ENCODE measurements around the gene LGR6.
A peak's percentile ranks its signal among the peaks of the same experiment; 100 is the strongest.
"Not testable (repeated sequence)": the region's sequence is repeated elsewhere in the genome, so short reads cannot be mapped to it uniquely, and the experiment has no call there.

The LGR6 gene

DNA sequence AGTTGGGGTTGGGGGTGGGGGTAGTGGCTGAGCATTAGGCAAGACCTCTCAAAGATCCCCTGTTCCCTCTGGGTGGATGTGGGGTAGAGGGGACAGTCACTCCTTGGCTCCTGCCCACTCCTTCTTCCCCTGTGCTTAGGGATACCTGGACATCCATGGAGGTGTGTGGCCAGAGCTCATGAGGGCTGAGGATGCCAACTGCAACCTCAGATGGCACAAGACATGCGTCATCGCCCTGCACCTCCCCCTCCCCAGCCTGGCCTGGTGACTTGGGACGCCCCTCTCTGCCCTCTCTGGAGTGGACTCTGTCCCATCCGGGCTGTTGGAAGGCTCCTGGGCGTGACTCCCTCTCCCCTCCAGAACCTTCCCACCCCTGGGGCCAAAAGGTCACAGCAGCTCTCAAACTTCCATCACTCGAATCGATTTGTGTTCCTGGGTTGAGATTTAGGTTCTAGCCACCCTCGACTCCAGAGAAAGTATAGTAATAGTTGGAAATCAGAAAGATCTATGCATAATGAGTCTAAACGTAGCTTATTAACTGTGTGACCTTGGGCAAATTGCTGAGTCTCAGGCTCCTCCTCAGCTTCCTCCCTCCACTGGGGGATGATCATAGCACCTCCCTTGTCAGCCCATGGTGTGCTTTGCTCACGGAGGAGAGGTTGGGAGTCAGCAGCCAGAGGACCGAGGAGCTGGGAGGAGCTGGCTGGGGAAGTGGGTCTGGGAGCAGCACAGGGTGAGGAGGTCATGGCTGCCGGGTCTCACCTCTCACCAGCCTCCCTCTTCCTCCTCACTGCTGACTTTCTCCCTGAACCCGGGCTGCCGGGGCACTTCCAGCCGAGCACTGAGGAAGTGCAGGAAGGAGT, 30.9 kb upstream of the LGR6 start:
- peak overlapping the region; percentile 97 to 99 for H3K4me3 Mint-ChIP-seq
- peak overlapping the region; percentile 98 to 100 for H3K27ac Mint-ChIP-seq
- no peaks in the 10 kb centered on the region for H3K27me3 Mint-ChIP-seq
- ATAC-seq (replicated peaks) (no peak), DNase-seq (no peak)
- peaks cover 71 to 74% of the 10 kb centered on the region in 2 donors for H3K4me1 Mint-ChIP-seq (ENCODE audit: low read depth in 2 of 2)
- peaks cover 51% of the 10 kb centered on the region for H3K36me3 Mint-ChIP-seq (ENCODE audit: insufficient read depth)
- H3K9me3 Mint-ChIP-seq = no peaks in the 10 kb centered on the region

DNA sequence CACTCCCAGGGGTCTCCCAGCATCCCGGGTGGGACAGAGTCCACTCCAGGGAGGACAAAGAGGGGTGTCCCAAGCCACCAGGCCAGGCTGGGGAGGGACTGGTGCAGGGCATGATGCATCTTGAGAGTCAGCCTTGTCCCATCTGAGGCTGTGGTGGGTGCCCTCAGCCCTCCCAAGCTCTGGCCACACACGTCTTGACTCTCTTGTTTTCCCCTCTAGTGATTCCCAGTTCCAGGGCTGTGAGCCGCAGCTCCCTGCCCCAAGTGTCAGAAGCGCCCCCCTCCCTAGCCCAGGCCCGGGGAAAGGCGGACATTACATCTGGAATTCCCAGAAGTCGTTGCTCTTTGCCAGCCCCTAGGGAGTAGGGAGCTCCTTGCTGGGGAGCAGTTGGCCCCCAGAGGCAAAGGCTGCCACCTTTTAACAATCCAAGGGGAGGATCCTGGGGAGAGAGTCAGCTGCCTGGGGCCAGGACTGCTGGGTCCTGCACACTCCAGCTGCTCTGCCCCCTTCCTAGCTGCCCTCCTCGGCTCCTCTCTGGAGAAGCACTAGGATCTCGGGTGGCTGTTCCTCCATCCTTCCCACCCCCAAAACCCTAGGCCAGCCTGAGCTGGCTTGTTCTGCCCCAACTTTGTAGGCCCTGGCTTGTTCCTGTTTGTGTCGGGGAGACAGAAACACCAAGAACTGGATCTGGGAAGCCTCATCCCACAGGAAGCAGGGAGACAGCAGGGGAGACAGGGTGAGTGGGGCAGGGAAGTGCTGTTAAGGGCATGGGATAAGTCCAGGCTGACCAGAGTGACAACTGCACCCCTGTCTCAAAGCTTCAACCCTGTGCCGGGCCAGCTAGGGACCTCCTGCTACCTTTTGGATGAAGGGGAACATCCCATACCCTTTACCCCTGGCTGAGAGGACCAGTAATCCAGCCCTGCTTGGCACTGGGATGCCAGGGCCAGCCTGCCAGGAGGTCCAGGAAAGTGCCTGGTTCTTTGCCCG, 30.0 kb upstream of the LGR6 start:
- Mint-ChIP-seq H3K27me3 (no peaks in the 10 kb centered on the region), H3K36me3 (ENCODE audit: insufficient read depth) (peaks cover 42% of the 10 kb centered on the region), H3K4me3 (peak overlapping the region; percentile 97 to 99), H3K27ac (peak overlapping the region; percentile 98 to 100), H3K9me3 (no peaks in the 10 kb centered on the region), H3K4me1 (ENCODE audit: low read depth in 2 of 2) (peaks cover 65 to 67% of the 10 kb centered on the region in 2 donors)
- ATAC-seq (replicated peaks) (no peak), DNase-seq (no peak)

DNA sequence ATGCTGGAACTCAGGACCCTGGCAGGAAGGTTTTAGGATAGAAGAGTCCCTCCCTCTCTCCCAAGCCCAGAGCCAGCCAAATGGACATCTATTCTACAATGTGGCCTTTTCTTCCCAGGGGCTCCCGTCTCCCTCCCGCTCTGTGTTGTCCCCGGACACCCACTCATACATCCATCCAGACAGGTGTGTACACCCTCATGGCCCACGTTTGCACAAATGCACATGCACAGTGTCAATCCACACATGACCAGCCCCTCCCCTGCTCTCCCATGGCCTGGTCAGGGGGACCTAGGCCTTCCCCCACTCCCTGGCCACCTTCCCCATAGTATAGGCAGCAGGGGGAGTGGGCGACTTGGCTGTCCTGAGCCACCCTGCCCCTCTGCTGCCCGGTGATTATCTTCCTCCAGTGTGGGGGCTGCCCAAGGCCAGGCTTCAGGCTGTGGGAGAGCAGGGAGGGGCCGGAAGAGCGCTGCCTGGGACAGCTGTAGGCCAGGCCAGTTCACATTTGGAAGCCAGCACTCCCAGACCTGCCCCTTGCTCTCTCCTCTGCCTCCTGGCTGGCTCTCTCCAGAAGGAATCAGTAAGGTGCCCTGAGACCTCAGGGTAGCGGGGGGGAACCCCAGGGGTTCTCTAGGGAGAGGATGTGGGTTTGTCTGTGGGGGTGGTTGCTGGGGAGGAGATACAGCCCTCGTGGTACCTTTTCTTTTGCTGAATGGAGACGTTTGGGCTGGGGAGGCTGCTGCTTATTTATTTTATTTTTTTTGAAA, 29.1 kb upstream of the LGR6 start:
- Mint-ChIP-seq H3K9me3 (no peaks in the 10 kb centered on the region), H3K4me1 (ENCODE audit: low read depth in 2 of 2) (peaks cover 56 to 58% of the 10 kb centered on the region in 2 donors), H3K27me3 (no peaks in the 10 kb centered on the region), H3K4me3 (peak overlapping the region; percentile 97 to 99), H3K27ac (peak overlapping the region; percentile 92 to 98), H3K36me3 (ENCODE audit: insufficient read depth) (peaks cover 34% of the 10 kb centered on the region)
- ATAC-seq (replicated peaks) (peak; percentile 82), DNase-seq (peak; percentile 77 to 78 (median 78))

DNA sequence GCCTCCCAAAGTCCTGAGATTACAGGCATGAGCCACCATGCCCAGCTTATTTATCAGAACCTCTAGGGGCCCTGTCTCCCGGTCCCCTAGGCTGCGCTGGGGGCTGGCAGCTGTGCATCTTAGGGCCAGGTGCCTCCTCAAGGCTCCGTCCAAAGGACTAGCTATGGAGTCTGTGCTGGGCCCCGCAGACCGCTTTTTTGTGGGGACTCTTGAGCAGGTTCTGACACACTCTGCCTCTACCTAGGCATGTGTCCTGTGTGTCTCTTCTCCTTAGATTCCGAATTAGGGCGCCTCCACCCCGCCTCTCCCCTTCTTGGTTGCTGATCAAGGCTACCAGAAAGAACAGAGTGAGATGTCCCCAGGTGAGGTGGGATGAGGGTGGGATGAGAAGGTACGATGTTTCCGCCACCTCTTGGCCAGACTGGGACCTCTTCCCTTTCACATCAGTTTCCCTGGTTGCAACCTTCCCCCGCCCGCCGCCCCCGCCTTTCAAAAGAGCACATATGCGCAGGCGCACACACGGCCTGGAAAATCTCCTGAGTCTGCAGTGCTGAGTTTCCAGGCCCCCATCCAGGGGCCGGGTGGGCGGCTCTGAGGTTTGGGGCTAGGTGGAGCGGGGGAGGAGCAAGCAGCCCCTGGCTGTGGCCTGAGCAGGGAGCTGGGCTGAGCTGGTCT, 28.2 kb upstream of the LGR6 start:
- Mint-ChIP-seq H3K27ac (peak overlapping the region; percentile 92 to 98), H3K4me1 (ENCODE audit: low read depth in 2 of 2) (peaks cover 46 to 50% of the 10 kb centered on the region in 2 donors), H3K27me3 (no peaks in the 10 kb centered on the region), H3K4me3 (peak overlapping the region; percentile 97 to 99), H3K36me3 (ENCODE audit: insufficient read depth) (peaks cover 25% of the 10 kb centered on the region), H3K9me3 (no peaks in the 10 kb centered on the region)
- ATAC-seq (replicated peaks) = peak; percentile 4
- DNase-seq = no peak

DNA sequence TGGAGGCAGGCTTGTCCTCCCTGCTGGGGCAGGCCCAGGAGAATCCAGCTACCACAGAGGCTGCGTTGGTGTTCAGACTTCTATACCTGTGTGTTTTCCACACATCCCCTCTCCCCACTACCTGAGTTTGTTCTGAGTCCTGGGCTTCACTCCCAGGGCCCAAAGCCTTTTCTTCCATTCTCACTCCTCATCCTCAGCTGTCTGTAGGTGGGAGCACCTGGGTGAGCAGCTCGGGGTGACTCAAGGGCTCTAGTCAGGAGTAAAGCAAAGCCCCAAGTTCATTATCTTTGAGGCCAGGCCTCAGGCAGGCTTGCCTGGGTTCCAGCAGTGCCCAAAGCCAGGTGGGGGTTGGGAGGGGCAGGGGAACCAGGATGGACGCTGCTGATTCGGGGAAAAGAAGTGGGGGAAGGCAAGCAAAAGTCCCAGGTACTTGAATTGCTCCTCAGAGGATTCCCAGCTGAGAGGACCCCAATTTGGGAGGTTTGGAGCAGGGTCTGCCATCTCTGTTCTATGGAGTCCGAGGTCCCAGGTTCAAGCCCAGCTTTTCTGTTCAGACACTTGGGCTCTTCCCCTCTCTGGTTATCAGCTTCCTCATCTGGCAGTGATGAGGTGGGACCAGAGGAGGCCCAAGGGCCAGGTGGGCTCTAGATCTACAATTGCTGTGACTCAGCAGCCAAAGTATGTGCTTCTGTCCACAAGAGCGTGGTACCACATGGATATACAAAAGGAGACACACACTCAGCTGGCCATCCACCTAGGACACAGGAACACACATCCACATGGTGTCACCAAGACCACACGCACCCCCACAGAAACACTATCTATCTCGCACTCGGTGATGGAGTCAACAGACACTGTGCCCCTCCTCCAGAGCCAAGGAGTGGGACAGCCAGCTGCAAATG, 27.4 kb upstream of the LGR6 start:
- Mint-ChIP-seq H3K4me3 (peak overlapping the region; percentile 35 to 97), H3K27me3 (no peaks in the 10 kb centered on the region), H3K27ac (peak overlapping the region in 1 of 2 donors; percentile 98), H3K9me3 (no peaks in the 10 kb centered on the region), H3K36me3 (ENCODE audit: insufficient read depth) (peaks cover 19% of the 10 kb centered on the region), H3K4me1 (ENCODE audit: low read depth in 2 of 2) (peaks cover 38 to 42% of the 10 kb centered on the region in 2 donors)
- ATAC-seq (replicated peaks) = no peak
- DNase-seq = no peak

DNA sequence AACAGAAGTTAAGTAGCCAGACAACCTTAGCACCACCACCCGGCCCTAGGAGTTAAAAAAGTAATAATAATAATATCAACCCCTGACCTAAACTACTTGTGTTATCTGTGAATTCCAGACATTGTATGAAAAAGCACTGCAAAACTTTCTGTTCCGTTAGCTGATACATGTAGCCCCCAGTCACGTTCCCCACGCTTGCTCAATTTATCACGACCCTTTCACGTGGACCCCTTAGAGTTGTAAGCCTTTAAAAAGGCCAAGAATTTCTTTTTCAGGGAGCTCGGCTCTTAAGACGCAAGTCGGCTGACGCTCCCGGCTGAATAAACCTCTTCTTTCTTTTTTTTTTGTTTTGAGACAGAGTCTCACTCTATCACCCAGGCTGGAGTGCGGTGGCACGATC, 26.5 kb upstream of the LGR6 start:
- not testable (repeated sequence) for H3K4me3 Mint-ChIP-seq; ATAC-seq (replicated peaks)
- H3K27ac Mint-ChIP-seq = peak overlapping the region; percentile 53 to 58

DNA sequence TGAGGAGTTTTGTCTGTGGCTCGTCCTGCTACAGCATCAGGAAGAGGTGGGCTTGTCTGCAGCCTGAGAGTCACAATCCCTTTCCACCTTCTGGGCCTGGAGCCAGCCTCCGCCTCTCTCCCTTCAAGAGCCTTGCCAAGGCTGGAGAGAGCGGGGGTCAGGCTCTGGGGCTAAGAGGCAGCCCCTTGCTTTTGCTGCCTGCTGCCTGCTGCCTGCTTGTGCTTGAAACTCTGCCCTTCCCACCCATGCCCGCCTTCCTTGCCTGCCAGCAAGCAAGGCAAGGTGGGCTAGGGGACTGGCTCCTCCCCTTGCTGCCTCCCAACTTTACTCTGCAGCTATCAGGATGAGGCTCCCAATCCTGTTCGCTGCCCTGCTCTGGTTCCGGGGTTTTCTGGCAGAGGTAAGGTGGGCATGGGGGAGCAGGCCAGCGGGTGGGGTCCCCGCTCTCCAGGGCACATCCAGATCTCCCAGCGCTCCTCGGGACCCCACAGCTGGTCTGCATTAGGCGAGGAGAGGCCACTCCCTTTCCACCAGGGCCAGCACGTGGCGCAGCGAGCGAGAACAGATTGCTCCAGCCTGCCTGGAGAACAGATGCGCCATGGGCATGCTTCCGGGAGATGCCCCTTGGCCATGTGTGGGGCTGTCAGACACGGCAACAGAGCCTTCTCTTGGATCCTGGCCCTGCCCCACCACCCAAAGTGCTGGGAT, 25.7 kb upstream of the LGR6 start:
- Mint-ChIP-seq H3K36me3 (ENCODE audit: insufficient read depth) (peaks cover 11% of the 10 kb centered on the region), H3K4me1 (ENCODE audit: low read depth in 2 of 2) (peaks cover 26% of the 10 kb centered on the region in 2 donors), H3K27me3 (no peaks in the 10 kb centered on the region), H3K27ac (no peak overlapping the region), H3K4me3 (no peak overlapping the region), H3K9me3 (no peaks in the 10 kb centered on the region)
- DNase-seq (no peak), ATAC-seq (replicated peaks) (no peak)

More for the DNA sequence above, 26.5 kb upstream of the LGR6 start:
- not testable (repeated sequence) for H3K9me3 Mint-ChIP-seq, H3K27me3 Mint-ChIP-seq, DNase-seq
- H3K36me3 Mint-ChIP-seq (ENCODE audit: insufficient read depth) = peaks cover 19% of the 10 kb centered on the region
- peaks cover 32 to 34% of the 10 kb centered on the region in 2 donors for H3K4me1 Mint-ChIP-seq (ENCODE audit: low read depth in 2 of 2)

DNA sequence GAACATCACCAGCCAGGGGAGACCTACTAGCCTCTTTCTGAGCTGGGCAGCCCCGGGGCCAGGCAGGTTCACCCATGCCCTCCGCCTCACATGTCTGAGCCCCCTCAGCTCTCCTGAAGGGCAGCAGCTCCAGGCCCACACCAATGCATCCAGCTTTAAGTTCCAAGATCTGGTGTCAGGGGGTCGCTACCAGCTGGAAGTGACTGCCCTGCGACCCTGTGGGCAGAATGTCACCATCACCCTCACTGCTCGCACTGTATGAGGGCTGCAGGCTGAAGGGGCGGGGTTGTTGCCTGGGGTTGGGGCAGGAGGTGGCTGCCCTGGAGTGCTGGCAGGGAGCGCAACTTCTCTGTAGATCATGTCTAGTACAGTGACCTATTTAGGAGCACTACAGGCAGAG, 24.7 kb upstream of the LGR6 start:
- Mint-ChIP-seq H3K4me3 (no peak overlapping the region), H3K4me1 (ENCODE audit: low read depth in 2 of 2) (peaks cover 16 to 21% of the 10 kb centered on the region in 2 donors), H3K36me3 (ENCODE audit: insufficient read depth) (peaks cover 9% of the 10 kb centered on the region), H3K9me3 (no peaks in the 10 kb centered on the region), H3K27ac (no peak overlapping the region), H3K27me3 (no peaks in the 10 kb centered on the region)
- DNase-seq (no peak), ATAC-seq (replicated peaks) (no peak)

DNA sequence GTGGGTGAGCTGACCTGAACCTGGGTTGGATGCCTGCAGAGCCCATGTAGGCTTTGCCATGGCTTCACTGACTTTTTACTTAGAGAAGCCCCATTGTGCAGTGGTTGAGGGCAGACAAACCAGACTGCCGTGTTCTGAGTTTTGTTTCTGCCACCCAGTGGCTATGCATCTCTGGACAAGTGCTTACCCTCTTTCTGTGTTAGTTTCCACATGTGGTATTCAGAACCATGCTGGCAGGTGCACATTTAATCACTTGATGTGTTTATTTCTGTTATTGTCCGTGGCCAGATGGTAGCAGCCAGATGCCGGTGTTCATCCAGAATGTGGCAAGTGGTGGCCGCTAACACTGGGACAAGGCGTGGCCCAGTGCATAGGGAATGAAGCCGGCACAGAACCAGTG, 22.9 kb upstream of the LGR6 start:
- H3K9me3 Mint-ChIP-seq = no peaks in the 10 kb centered on the region
- DNase-seq = no peak
- peaks cover 1 to 10% of the 10 kb centered on the region in 2 donors for H3K4me1 Mint-ChIP-seq (ENCODE audit: low read depth in 2 of 2)
- H3K27me3 Mint-ChIP-seq = no peaks in the 10 kb centered on the region
- ATAC-seq (replicated peaks) = peak; percentile 58
- peak overlapping the region; percentile 28 to 49 for H3K27ac Mint-ChIP-seq
- H3K36me3 Mint-ChIP-seq (ENCODE audit: insufficient read depth) = no peaks in the 10 kb centered on the region
- no peak overlapping the region for H3K4me3 Mint-ChIP-seq

DNA sequence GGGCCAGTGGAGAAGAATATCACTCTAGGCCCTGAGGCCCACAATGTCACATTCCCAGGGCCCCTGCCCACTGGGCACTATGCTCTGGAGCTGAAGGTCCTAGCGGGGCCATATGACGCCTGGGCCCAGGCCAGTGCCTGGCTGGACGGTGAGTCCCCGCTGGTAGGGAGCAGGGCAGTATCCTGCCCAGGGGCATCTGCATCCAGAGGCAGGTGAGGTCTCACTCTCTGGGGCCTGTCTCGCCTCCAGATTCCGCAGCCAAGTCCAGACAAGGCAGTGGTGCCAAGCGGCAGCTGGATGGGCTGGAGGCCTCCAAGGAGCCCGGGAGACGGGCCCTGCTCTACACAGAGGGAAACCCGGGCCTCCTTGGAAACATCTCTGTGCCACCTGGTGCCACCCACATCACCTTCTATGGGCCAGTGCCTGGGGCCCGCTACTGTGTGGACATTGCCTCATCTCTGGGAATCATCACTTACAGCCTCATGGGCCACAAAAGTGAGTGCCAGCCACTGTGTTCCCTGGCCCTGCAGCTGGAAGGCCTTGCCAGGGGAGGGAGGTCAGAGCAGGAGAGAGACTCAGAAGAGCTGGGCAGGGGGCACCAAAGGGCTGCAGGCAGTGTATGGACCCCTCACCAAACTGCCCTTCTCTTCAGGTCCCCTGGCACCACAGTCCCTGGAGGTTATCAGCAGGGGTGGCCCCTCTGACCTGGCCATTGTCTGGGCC, 22.1 kb upstream of the LGR6 start:
- Mint-ChIP-seq H3K4me1 (ENCODE audit: low read depth in 2 of 2) (peaks cover 1 to 9% of the 10 kb centered on the region in 2 donors), H3K4me3 (no peak overlapping the region), H3K9me3 (no peaks in the 10 kb centered on the region), H3K27me3 (no peaks in the 10 kb centered on the region), H3K36me3 (ENCODE audit: insufficient read depth) (no peaks in the 10 kb centered on the region), H3K27ac (no peak overlapping the region)
- ATAC-seq (replicated peaks) = no peak
- no peak for DNase-seq

DNA sequence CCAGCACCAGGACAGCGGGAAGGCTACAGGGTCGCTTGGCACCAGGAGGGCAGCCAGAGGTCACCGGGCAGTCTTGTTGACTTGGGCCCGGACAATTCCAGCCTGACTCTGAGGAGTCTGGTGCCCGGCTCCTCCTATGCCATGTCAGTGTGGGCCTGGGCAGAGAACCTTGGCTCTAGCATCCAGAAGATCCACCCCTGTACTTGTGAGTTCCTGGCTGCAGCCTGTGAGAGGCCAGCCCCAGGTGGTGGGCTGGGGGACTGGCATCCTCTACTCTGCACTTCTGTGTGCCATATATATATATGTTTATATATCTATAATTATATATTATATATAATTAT, 21.6 kb upstream of the LGR6 start:
- Mint-ChIP-seq H3K4me3 (no peak overlapping the region), H3K27me3 (no peaks in the 10 kb centered on the region), H3K4me1 (ENCODE audit: low read depth in 2 of 2) (peaks cover 0 to 5% of the 10 kb centered on the region in 2 donors), H3K27ac (no peak overlapping the region), H3K36me3 (ENCODE audit: insufficient read depth) (no peaks in the 10 kb centered on the region), H3K9me3 (no peaks in the 10 kb centered on the region)
- DNase-seq (no peak), ATAC-seq (replicated peaks) (peak; percentile 51)
